ENCODE results near the gene JARID2.

Gene JARID2

GRCh38 chr6:15356937-15357336 lies 111.1 kb downstream of the JARID2 start:
- no peak for DNase-seq (ENCODE audit: low spot score)

GRCh38 chr6:15357782-15358181 lies 111.9 kb downstream of the JARID2 start:
- no peak for DNase-seq (ENCODE audit: low spot score)

- DNase-seq (ENCODE audit: low spot score): peak; percentile 87
Observed at GRCh38 chr6:15358579-15359327, 112.9 kb downstream of the JARID2 start.

GRCh38 chr6:15359335-15359862 lies 113.5 kb downstream of the JARID2 start:
- no peak for DNase-seq (ENCODE audit: low spot score)

GRCh38 chr6:15360300-15360699 lies 114.4 kb downstream of the JARID2 start:
- DNase-seq (ENCODE audit: low spot score): no peak

- DNase-seq (ENCODE audit: low spot score): no peak
Observed at GRCh38 chr6:15361197-15361596, 115.3 kb downstream of the JARID2 start.

- DNase-seq (ENCODE audit: low spot score): no peak
Observed at GRCh38 chr6:15362274-15363160, 116.6 kb downstream of the JARID2 start.

GRCh38 chr6:15363164-15363522 lies 117.3 kb downstream of the JARID2 start:
- no peak for DNase-seq (ENCODE audit: low spot score)

GRCh38 chr6:15363523-15364400 lies 117.9 kb downstream of the JARID2 start:
- DNase-seq (ENCODE audit: low spot score): peak; percentile 39

- no peak for DNase-seq (ENCODE audit: low spot score)
Observed at GRCh38 chr6:15364401-15365037, 118.7 kb downstream of the JARID2 start.

- peak; percentile 83 for DNase-seq (ENCODE audit: low spot score)
Observed at GRCh38 chr6:15365273-15365687, 119.4 kb downstream of the JARID2 start.

- no peak for DNase-seq (ENCODE audit: low spot score)
Observed at GRCh38 chr6:15366003-15366535, 120.2 kb downstream of the JARID2 start.

GRCh38 chr6:15366879-15367278 lies 121.0 kb downstream of the JARID2 start:
- peak; percentile 27 for DNase-seq (ENCODE audit: low spot score)

- no peak for DNase-seq (ENCODE audit: low spot score)
Observed at GRCh38 chr6:15368186-15368585, 122.3 kb downstream of the JARID2 start.

- DNase-seq (ENCODE audit: low spot score): no peak
Observed at GRCh38 chr6:15368873-15369272, 123.0 kb downstream of the JARID2 start.

- no peak for DNase-seq (ENCODE audit: low spot score)
Observed at GRCh38 chr6:15369838-15370237, 124.0 kb downstream of the JARID2 start.

- DNase-seq (ENCODE audit: low spot score): no peak
Observed at GRCh38 chr6:15370733-15371671, 125.1 kb downstream of the JARID2 start.

GRCh38 chr6:15372932-15373331 lies 127.1 kb downstream of the JARID2 start:
- DNase-seq (ENCODE audit: low spot score): no peak

GRCh38 chr6:15374119-15374518 lies 128.2 kb downstream of the JARID2 start:
- no peak for DNase-seq (ENCODE audit: low spot score)

- DNase-seq (ENCODE audit: low spot score): no peak
Observed at GRCh38 chr6:15375018-15375417, 129.1 kb downstream of the JARID2 start.
